Left hindlimb (tissue), 1 donor: ENCODE data around the gene MYO18A.
"Not testable (repeated sequence)": the region's sequence is repeated elsewhere in the genome, so short reads cannot be mapped to it uniquely, and the experiment has no call there.

Experiments
- DNase-seq: peaks from one replicate; pipeline ENCODE4 v3.0.0-alpha.2; 2018

The MYO18A gene

DNA sequence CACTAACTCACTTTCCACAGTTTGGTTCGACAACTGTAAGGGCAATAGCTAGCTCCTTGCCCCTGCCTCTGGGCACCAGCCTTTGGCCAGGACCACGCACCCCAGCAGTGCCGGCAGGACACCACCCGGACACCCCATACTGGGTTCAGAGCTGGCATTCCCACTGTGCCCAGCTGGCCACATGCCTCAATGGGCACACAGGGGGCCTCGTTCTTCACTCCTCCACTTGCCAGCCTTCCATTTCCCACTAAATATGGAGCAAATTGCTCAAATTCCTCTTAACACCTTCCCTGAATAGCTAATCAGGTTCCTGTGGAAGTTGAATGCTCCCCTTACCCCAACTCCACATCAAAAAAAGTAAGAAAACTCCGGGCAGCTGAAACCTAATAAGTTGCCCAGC is 84.8 kb downstream of the MYO18A start:
- no peak for DNase-seq

DNA sequence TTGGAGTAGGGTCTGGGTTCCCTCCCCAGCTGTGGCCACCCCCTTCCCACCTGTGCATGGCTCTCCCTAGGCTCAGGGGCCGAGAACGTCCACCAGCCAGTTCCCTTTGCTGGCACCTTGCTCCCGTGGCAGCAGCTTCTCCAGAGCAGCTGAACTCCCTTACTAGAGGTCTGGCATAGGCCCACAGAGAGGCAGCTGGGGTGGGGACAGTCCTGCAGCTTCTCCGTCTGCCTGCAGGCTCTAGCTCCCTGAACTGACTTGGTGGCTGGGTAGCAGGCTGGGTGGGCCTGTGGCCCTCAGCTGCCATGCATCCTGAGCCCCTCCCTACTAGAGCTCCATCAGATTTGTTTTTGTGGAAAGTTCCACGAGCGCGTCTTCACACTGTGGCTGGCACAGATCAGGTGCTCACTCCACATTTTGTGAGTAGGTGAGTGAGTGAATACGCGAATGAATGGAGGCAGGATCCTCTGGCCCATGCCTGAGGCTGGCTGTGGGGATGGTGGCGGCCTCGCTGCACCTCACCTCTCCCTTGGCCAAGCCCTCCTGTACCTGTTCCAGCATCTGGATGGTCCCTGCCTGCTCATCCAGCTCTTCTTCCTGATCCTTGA is 86.0 kb downstream of the MYO18A start:
- DNase-seq = no peak

DNA sequence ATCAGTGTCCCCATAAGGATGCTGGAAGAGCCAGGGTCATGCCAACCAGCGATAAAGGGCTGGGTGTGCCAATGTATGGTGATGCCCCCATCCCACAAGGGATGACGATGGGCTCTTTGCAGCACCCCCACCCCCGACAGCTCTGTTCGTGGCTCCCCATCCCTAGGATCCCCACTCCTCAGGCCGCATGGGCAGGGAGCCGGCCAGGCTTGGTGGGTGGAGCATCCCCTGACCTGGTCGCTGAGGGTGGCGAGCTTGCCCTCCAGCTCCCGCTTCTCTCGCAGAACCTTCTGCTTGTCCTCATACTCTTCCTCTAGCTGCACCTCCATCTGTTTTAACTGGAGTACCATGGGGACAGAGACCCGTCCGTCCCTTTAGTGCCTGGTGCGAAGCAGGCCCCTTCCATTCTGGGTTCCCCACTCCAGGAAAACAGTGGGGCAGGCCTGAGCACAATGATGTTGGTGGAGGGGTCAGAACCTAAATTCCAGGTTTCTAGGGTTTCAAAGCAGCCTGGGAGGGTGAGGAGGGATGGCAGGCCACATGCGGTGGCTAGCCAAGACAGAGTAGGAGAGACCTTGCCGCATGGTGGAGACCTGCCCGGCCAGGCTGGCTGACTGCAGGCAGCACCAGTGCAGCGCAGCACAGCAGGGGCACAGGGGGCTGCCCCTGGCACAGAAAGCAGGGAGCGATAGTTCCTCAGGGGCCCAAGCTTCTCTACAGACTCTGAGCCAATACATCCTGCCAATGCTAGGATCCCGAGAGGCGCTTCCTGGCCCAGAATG is 86.9 kb downstream of the MYO18A start:
- no peak for DNase-seq

DNA sequence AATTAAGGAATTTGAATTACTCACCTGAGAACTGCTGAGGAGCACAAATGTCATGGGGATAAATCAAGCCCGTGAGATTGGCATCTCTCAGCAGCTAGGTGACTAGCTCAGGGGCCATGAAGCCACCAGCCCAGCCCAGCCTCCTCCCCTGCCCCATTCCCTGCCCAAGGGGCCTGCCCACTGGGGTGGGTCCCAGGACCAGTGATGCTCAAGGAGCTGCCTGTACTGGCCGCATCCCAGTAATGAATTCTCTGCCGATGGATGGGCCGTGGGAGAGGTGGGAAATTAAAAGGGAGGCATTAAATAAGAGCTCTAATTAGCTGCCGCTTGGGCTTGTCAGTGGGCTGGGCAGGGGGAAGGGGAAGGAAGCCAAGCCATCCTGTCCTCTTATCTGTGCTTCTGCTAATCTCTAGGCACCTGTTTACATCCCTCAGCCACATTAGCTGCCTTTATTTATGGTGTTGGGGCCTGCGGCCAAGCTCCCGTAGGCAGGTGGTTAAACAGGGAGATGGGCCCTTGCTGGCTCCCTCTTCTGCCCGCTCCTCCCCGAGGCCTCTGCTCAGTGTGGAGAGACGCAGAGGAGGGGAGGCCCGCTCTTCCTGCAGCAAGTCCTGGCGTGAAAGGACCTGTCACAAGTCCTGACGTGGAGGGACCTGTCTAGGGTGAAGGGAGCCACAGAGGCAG is 88.5 kb downstream of the MYO18A start:
- DNase-seq = no peak

DNA sequence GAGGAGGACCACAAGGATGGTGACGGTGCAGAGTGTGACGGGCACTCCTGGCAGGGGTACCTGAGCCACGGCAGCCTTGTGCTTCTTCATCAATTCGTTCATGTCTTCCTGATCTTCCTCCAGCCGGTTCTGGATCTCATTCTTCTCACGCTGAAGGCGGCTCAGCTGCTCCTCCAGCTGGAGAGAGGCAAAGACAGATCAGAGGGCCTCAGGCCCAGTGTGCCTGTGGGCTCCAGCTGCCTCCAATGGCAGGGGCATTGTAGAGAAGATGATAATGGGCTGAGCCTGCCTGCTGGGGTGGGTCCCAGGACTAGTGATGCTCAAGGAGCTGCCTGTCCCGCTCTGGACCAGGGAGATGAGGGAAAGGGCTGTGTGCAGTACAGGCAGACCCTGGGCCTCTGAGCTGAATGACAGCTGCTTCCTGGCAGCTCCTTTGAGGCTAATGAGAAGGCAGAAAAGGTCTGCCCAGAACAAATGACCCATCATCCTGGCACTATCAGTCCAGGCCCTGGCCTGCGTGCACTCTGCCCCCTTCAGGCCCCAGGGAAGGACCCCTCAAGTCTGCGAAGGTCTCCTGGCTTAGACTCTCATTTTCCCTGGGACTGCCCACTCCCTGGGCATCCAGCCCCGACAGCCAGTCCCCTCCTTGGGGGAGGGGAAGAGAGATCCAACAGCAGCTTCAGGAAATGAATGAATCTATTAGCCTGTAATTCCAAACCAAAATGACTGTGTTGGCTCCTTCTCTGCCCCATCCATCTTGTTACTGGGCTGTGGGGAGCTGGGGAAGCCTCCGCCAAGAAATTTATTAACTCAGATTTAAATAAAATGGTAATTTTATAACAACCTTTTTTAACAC is 89.2 kb downstream of the MYO18A start:
- no peak for DNase-seq

DNA sequence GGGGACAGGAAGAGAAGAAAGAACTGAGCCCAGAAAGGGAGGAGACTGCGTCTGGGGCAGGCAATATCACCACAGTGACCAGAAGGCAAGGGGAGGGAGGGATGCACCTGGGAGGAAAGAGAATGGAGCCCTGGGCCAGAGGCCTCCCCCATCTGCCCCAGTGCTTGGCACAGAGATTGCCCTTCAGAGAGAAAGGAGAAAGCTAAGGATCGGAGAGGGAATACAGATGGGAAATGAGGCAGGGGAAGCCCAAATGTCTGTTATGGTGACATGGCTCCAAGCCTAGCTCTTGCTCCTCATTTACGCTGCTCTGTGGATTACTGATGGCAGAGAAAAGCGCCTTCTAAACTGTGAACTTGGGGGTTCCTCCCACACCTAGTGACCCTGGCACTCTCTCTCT is 90.1 kb downstream of the MYO18A start:
- DNase-seq = no peak

DNA sequence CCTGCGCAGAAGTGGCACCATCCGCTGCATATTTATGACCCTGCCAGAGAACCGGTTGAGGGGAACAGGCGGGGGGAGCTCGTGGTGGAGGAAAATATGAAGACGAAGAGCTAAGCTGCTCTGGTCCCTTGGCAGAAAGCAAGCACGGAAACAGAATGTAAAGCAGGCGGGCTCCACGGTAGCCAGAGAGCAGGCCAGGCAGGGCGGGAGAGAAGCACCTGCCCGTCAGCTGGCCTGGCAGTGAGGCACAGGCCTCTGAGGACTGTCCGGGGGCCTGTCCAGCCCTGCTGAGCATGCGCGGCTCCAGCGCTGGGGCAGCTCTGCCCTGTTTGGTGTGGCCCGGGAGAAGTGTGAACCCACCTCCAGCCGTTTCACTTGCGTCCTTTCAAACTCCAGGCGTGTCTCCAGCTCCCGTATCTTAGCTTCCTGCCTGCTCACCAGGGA is 90.6 kb downstream of the MYO18A start:
- DNase-seq = peak; percentile 69

DNA sequence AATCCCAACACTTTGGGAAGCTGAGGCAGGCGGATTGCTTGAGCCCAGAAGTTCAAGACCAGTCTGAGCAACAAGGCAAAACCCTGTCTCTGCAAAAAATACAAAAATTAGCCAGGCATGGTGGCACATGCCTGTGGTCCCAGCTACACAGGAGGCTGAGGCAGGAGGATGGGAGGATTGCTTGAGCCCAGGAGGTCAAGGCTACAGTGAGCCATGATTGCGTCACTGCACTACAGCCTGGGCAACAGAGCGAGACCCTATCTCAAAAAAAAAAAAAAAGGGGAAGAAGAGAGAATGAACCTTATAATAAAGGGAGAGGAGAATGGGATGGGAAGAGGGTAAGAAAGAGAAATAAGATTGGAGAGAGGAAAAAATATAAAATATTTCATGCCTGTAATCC is 91.4 kb downstream of the MYO18A start:
- DNase-seq = not testable (repeated sequence)

DNA sequence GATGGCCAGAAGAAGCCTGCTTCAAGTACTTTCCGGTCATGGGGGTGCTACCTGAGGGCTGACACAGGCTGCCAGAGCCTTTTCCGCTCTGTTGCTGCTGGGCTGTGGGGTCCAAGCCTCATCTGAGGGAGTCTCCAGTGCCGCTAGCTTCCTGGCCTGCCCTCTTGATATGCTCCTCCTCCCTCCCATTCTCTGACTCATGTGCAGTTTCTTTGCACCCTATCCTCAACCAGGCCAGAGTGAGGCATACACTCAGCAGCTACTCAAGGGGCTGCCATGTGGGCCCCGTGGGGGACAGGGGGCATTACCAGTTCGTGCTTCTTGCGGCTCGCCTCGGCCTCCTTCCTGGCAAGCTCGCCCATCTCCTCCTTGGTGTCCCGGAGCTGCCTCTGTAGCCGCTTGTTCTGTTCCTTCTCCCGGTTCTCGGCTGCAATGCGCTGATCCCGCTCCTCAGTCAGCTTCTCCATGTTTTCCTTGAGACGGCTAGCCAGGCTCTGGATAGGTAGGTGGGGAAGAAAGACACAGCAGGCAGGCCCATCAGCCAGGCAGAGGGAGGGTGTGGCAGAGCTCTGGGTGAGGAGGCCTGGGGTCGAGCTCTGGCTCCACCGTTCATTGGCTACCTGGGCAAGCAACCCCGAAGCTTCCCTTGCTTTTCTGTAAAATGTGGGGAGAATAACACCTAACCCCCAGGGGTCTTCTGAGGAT is 93.4 kb downstream of the MYO18A start:
- no peak for DNase-seq

DNA sequence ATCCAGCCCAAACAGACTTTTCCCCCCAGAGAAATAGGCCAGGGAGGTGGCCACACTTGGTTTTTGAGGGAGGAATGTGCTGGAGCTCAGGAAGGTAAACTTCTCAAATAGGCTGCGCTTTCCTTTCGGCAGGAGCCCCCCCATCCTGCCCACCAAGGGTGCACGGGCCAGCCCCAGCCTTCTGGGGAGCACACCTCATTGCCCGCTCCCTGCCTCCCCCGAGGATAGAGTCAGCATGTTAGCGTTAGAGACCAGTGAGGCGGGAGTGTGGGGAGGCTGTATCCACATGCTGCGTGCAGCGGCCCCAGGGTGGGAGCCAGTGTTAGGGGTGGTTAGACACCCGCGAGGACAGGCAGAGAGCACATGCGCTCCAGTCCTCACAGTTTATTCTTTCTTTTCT is 95.0 kb downstream of the MYO18A start:
- DNase-seq = no peak

DNA sequence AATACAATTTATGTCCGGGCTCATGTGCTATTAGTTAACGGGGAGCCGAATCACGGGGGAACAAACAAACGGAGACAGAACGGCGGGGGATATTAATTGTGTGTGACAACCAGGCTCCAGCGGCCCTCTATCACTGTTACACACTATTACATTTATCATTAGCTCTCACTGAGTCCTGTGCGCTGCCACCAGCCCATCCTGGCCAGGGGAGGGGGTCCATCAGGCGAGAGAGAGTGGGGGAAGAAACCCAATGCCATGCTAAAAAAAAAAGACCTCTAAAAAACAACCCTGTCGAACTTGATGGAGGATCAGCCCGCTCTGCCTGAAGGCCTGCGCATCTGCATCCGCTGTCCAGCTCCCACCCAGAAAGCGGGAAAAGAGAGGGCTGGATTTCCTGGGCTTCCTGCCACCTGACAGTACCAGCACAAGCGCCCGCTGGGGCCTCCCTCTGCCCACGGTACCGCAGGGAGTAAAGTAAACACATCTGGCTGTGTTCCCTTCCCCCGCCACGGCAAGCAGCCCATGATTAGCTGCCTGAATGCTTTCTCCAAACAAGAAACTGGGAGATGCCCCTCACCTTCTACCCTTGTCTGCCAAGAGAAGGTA is 95.6 kb downstream of the MYO18A start:
- no peak for DNase-seq

DNA sequence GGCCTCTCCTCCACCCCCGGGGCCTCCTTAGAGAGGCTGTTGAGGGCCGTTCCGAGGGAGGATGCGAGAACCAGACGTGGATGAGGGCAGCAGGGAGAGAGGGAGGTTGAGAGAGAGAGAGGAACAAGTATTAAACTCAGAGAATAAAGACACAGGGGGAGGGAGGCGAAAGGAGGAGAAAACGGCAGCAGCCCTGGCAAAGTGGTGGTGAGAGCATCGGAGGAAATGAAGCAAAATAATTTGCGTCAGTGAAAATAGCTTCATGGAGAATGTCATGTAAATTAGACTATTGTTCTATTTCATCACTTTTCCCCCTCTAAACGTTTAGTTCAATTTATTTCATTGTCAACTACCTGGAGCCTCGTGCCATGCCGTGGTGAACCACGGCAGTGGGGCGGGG is 99.2 kb downstream of the MYO18A start:
- DNase-seq = no peak

DNA sequence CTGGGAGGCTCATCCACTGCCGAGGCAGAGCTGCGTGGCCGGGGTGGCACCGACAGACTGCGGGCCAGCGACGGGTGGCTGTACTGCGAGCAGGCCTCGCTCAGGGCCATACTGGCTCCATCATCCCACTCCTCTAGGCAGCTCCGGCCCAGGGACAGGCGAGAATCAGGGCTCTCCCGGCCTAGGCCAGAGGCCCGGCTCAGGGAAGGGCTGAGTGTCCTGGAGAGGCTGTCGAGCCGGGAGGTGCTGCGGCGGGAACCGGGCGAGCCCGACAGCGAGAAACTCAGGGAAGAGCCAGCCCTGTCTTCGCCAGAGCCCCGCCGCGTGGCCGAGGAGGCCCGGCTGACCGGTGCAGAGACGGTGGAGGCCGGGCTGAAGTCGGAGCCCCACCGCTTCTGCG is 99.9 kb downstream of the MYO18A start:
- no peak for DNase-seq

DNA sequence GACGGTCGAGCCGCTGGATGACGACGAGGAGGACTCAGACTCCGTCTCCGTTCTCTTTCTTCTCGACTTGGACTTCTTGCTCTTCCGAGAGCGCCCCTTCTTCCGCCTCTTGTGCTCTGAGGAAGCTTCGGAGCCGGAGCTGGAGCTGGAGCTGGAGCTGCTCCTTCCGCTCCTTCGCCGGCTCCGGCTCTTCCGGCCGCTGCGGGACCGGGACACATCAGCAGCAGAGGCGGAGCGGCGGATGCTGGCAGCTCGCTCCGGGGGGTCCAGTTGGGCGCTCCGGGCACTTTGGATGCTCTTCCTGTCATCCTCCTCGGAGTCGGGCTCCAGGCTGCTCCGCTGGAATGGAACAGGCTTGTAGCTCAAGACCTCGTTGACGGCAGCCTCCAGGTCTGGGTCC is 100.3 kb downstream of the MYO18A start:
- DNase-seq = no peak

DNA sequence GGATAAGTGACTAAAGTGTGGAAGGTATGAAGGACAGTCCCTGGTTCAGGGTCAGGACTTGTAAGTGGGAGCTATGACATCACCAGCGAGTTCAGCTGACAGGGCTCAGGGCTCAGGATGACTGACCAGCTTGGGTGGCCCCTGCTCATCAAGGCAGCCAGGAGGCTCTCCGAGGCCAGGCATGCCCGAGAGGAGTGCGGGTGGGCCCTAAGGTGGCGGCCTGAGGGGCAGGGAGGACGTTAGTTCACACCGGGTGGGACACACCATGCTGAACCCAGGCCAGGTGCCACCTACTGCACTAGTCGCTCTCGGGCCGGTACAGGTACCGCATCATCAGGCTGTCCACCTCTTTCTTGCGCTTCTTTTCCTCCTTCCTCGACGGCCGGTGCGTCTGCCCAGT is 100.8 kb downstream of the MYO18A start:
- DNase-seq = no peak

DNA sequence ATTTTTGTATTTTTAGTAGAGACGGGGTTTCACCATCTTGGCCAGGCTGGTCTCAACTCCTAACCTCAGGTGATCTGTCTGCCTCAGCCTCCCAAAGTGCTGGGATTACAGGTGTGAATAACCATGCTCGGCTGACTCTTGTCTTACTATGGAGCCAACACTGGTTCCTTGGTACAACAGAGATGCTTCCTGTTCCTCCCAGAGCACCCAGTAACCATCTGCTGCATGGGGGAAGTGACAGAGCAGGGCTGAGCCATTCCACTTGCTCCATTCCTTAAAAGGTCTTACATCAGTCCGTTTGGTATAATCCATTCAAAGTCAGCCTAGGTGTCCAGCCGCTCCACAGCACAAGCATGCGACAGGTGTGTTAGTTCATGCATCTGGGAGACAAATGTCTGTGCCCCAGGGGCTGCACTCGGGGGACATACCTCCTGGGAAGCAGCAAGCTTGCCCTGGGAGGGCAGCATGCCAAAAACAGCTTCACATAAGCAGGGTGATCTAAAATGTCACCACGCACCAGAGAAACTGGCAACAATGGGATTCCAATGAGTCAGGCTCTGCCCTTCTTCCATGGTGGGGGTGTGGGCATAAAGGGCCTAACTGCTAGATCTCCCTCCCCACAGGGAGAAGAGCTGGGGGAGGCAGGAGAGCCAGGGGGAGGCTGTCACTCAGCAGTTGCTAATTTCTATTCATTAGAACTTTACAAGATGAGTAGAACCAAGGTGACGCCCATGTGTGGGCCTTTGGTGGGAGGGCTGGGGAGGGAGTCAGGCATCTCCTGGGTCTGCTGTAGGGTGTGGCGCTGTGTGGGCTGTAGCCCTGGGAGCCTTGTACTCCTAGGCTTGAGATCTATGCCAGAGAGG is 101.8 kb downstream of the MYO18A start:
- no peak for DNase-seq

DNA sequence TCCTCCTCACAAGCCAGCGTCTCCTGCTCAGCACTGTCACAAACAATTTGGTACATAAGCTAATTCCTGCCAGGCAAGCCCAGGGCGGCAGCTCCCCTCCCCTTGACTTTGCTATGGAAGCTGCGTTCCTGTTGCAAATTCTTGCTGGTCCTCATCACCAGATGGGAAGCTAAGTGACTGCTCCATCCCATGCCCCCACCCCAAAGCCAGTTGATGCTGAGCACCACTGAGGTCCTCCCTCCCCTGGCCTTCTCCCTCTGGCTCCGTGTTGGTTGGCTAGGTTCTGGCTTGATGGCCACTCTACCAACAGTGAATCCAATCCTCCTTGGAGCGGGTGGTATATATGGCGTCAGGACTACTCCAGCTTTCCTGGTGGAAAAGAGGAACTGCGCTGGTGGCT is 102.9 kb downstream of the MYO18A start:
- no peak for DNase-seq

DNA sequence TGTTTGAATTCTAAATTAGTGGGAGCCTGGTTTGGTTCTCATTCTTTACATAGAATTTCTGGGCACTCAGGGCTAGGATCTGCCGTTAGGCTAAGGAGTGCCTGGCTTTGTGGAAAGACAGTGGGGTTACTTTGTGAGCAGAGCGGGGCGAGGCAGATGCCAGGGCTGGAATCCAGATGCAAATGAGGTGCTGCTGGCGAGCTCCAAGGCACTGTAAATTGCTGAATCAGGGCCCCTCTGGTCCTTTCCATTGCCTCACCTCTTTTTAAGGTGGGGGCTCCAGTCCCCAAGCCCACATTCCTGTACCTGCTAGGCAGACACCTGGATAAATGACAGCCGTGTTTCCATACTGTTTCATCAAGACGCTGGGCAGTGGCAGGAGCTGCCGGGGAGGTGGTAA is 103.5 kb downstream of the MYO18A start:
- DNase-seq = no peak

DNA sequence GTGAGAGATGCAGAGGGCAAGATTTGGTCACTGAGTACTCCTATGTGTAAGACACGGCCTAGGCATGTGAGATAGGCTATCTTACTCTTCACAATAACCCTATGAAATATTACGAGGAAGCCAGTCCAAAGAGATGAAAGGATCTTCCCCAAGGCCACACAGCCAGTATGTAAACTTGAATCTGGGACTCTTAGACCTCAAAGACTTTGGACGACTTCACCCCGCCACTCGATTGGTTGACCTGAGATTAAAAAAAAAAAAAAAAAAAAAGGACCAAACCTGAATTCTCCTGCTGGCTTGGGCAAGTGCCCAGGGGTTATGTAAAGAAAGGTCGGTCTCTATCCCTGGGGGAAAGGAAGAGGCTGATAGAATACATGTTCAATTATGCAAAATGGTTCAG is 104.1 kb downstream of the MYO18A start:
- DNase-seq = no peak

DNA sequence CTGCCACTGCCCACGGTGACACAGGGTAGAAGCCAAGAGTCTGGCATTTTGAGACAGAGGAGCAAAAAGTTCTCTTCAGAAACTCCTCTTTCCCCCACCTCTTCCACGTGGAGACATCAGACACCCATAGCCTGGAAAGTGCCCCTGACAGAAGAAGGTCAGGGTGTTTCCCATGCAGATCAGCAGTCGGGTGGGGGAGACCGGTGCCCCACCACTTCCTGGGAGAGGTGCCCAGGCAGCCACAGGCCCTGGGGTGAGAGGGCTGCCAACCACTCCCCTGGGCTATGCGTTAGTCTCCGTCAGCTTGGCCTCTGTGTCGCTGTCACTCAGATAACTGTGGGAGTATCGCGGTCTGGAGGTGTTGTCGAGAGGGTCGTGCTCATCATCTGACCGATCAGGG is 105.7 kb downstream of the MYO18A start:
- no peak for DNase-seq

DNA sequence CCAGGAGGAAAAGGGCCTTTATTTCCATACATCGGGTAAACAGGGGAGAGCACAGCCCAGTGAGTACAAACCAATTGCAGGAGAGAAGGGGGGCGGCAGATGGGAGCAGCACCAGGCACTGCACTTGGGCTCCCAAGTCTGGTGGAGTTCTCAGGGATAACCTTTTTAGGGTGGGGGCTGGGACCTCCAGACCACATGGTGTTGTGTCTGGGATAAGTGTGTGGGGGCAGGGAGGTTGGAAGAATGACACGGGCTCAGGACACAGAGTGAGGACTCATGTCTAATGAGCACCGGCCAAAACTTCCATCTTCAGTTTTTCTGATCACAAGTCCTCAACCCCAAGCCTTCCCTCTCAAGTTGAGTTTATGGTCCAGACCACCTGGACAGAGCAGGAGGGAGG is 106.7 kb downstream of the MYO18A start:
- DNase-seq = no peak
